H1 (cell line): ENCODE measurements around the gene GABRA1. TPM values are rescaled to one million over a fixed set of nuclear protein-coding genes. Genes with fewer than 3 reads are reported as not detected.

Experiments used
- CEBPB ChIP-seq: IDR thresholded peaks from 2 replicates; pipeline ENCODE4 v1.6.1; 2012; ENCODE audit warnings: low read depth, low read length
- GTF2F1 ChIP-seq: IDR thresholded peaks from 2 replicates; pipeline ENCODE4 v1.6.1; 2012; ENCODE audit warnings: low read depth, low read length, improper control_type of control experiment, borderline replicate concordance
- JUN ChIP-seq: IDR thresholded peaks from 2 replicates; pipeline ENCODE4 v1.6.1; 2011; ENCODE audit warnings: low read depth, mild to moderate bottlenecking, improper control_type of control experiment, low read length
- polyA plus RNA-seq, 7 experiments: library from polyadenylated mRNA; depleted of rRNA in 3 of 7; stranded (reverse) in 5 of 7; unstranded in 2 of 7; fragments of >200 nt in 5 of 7; fragments of 200-250 nt in 2 of 7; gene quantifications; 1 replicate in 5 of 7; 2 replicates in 1 of 7; 4 replicates in 1 of 7; pipeline versions ENCODE4 v1.2.1 to v1.2.3, GENCODE V29; 2011 to 2013; ENCODE audit warnings: missing spikeins in 2 of 7, mixed read lengths in 2 of 7
- total RNA-seq: library from RNA; stranded (reverse); fragmentation: NEBNext Ultra II Directional; extraction: Animal tissue kit (Norgen Biotek cat#: 25700); gene quantifications from 2 replicates; pipeline ENCODE4 v1.2.1, GENCODE V29; 2021

GABRA1 gene
- total and polyA plus RNA-seq, 2 of the 8 experiments (the other 6 are each of a cell fraction or from before 2014, with no cell fraction given), result 4.7 to 16.2 TPM

DNA sequence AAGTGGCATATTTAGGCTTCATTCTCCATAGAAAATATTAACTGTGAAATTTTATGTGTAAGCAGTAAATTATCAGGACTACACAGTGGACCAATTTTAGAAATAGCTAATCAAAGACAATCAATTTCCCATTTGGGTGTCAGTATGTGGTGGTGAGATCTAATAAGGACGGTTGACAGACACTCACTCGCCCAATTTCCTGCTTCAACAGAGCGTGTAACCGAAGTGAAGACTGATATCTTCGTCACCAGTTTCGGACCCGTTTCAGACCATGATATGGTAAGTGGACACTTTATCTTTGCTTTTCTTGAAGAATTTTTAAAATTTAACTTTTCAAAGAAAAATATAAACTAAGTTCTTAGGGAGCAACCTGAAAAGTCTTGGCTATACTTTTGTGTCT lies 17.6 kb downstream of the GABRA1 start (continued):
- no peak for TF ChIP-seq GTF2F1
- no peak for TF ChIP-seq CEBPB
- TF ChIP-seq JUN, result no peak
